Amniotic stem cell (primary cell): ENCODE data around the gene OR10H5.
"Not testable (repeated sequence)": the region's sequence is repeated elsewhere in the genome, so short reads cannot be mapped to it uniquely, and the experiment has no call there.

Experiments used
- DNase-seq: peaks from one replicate; lab custom pipeline; 2025; lab: John Stamatoyannopoulos, UW

Gene OR10H5

DNA sequence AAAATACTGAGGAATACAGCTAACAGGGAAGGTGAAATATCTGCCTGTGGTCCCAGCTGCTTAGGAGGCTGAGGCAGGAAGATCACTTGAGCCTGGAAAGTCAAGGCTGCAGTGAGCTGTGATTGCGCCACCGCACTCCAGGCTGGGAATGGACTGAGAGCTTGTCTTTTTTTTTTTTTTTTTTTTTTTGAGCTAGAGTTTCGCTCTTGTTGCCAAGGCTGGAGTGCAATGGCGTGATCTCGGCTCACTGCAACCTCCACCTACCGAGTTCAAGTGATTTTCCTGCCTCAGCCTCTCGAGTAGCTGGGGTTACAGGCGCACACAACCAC lies 56.4 kb downstream of the OR10H5 start:
- DNase-seq = not testable (repeated sequence)

DNA sequence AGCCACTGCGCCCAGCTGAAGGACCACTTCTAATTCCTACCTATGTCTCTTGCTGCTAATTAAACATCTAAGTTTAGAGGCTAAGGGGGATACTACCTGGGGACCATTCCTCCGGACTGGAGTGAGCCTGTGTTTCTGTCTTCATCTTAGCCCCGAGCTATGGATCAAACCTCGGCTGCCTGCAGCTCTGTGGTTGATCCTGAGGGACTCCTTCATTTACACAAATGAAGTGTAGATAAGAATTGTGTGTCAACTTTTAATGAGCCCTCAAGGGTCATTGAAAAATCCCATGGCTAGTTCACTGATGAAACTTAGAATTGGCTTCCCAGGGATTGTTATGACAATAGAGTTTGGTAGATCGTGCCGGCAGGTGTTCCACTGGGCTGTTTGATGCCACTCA lies 59.5 kb downstream of the OR10H5 start:
- DNase-seq = no peak

DNA sequence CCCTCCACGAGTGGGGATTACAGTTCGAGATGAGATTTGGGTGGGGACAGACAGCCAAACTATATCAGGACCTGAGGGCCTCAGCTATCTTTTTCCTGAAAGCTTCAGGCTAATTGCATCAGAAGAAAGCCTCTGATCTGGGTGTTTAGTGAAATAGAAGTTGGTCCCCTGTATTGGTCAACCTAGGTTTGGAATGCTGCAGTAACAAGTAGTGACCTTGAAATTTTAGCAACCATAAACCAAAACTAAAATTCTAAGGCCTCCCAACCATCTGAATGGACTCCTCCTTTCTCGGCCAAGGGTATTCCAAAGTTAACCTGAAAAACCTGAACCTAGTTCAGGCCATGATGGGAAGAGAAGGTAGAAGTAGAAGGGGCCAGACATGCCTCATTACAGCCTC lies 62.9 kb downstream of the OR10H5 start:
- DNase-seq = no peak
